Natural killer cell (primary cell): Measurements from ENCODE around the gene NTHL1. TPM values are rescaled to one million over a fixed set of nuclear protein-coding genes. Genes with fewer than 3 reads are reported as not detected.

Experiments
- ATAC-seq, 3 donors: fragments of 150-1000 bp in 2 of 3; fragments of 200-7000 bp in 1 of 3; cut with Tn5 transposase; 1 replicate in 1 of 3; 2 replicates in 2 of 3; pipeline ENCODE4 v1.10.0; 2021; ENCODE audit warnings: mild to moderate bottlenecking in 2 of 3, moderate library complexity in 2 of 3
- DNase-seq, 2 donors: peaks; one replicate each; pipeline versions ENCODE4 v3.0.0 to v3.0.0-alpha.2; 2013 to 2021; ENCODE audit warnings: mixed read lengths in 1 of 2
- H3K27ac ChIP-seq: one replicate; pipeline ENCODE4 v1.5.1; 2013; ENCODE audit warnings: mild to moderate bottlenecking, low read length
- H3K27me3 ChIP-seq: one replicate; pipeline ENCODE4 v1.6.1; 2013; ENCODE audit warnings: low read length; ENCODE audit not compliant: control insufficient read depth, insufficient read depth
- H3K36me3 ChIP-seq: one replicate; pipeline ENCODE4 v1.6.1; 2013; ENCODE audit warnings: low read length; ENCODE audit not compliant: control insufficient read depth, insufficient read depth
- H3K4me1 ChIP-seq: one replicate; pipeline ENCODE4 v1.6.1; 2013; ENCODE audit warnings: low read length; ENCODE audit not compliant: control insufficient read depth, insufficient read depth
- H3K4me3 ChIP-seq: one replicate; pipeline ENCODE4 v1.5.1; 2013; ENCODE audit warnings: low read length
- H3K9me3 ChIP-seq: one replicate; pipeline ENCODE4 v1.6.1; 2013; ENCODE audit warnings: low read length; ENCODE audit not compliant: control insufficient read depth, insufficient read depth
- H3K27ac Mint-ChIP-seq, 2 donors: one replicate each; pipeline ENCODE4 v1.8.0; 2022; ENCODE audit warnings: mild to moderate bottlenecking in 2 of 2, mixed read lengths in 2 of 2, moderate library complexity in 1 of 2
- H3K27me3 Mint-ChIP-seq, 2 donors: one replicate each; pipeline ENCODE4 v1.8.0; 2022; ENCODE audit warnings: low read depth in 2 of 2, mixed read lengths in 2 of 2
- H3K36me3 Mint-ChIP-seq: one replicate; pipeline ENCODE4 v1.8.0; 2022; ENCODE audit warnings: mixed read lengths
- H3K4me1 Mint-ChIP-seq, 2 donors: one replicate each; pipeline ENCODE4 v1.8.0; 2022; ENCODE audit warnings: mixed read lengths in 2 of 2
- H3K4me3 Mint-ChIP-seq: one replicate; pipeline ENCODE4 v1.8.0; 2022; ENCODE audit warnings: mild to moderate bottlenecking, moderate library complexity, mixed read lengths
- H3K9me3 Mint-ChIP-seq, 2 donors: one replicate each; pipeline ENCODE4 v1.8.0; 2022; ENCODE audit warnings: mixed read lengths in 2 of 2
- WGBS: methylation state at CpG from one replicate; pipeline ENCODE4 v1.1.7; 2013; ENCODE audit warnings: missing lambda C conversion rate; ENCODE audit not compliant: insufficient coverage; 5-methylcytosine and 5-hydroxymethylcytosine counted together
- intact Hi-C: fragments of 100-400 bp; cut with micrococcal nuclease; formaldehyde crosslinking; loops from one replicate; pipeline ENCODE4 v1.14.2; 2022
- total RNA-seq, 4 donors: library from RNA; stranded (reverse); fragments of 120-200 nt in 1 of 4; gene quantifications; one replicate each; pipeline versions ENCODE4 v1.2.3 to v1.2.4, GENCODE V29; 2013 to 2022
- TF ChIP-seq, protein P1 (sequence below): fragments of 200-600 bp; IDR thresholded peaks from one replicate; pipeline ENCODE4 v1.8.0; 2022; ENCODE audit warnings: antibody characterized with exemption

NTHL1 gene
- total RNA-seq, 3 donors from 2014 or later (not counting 1 experiment from before 2014, with no cell fraction given) = 8.7 to 12.9 (median 9.7) TPM

- Mint-ChIP-seq H3K9me3 (no peaks in the 10 kb centered on the region), H3K4me3 (peak overlapping the region; percentile 78), H3K36me3 (no peaks in the 10 kb centered on the region), H3K27me3 (peaks cover 0 to 4% of the 10 kb centered on the region in 2 donors), H3K4me1 (peaks cover 8 to 21% of the 10 kb centered on the region in 2 donors), H3K27ac (no peak overlapping the region)
- Histone ChIP-seq H3K9me3 (no peaks in the 10 kb centered on the region), H3K4me1 (peaks cover 31% of the 10 kb centered on the region), H3K27ac (no peak overlapping the region), H3K36me3 (no peaks in the 10 kb centered on the region), H3K4me3 (peak overlapping the region; percentile 24), H3K27me3 (peaks cover 7% of the 10 kb centered on the region)
- peak in 2 of 3 donors; percentile 17 to 21 for ATAC-seq
- TF ChIP-seq, protein P1, sequence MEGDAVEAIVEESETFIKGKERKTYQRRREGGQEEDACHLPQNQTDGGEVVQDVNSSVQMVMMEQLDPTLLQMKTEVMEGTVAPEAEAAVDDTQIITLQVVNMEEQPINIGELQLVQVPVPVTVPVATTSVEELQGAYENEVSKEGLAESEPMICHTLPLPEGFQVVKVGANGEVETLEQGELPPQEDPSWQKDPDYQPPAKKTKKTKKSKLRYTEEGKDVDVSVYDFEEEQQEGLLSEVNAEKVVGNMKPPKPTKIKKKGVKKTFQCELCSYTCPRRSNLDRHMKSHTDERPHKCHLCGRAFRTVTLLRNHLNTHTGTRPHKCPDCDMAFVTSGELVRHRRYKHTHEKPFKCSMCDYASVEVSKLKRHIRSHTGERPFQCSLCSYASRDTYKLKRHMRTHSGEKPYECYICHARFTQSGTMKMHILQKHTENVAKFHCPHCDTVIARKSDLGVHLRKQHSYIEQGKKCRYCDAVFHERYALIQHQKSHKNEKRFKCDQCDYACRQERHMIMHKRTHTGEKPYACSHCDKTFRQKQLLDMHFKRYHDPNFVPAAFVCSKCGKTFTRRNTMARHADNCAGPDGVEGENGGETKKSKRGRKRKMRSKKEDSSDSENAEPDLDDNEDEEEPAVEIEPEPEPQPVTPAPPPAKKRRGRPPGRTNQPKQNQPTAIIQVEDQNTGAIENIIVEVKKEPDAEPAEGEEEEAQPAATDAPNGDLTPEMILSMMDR = no peak
- intact Hi-C loops = loop anchor here (10.0 kb wide), 1 partner anchor 237 kb away; the partner anchor contains the start of gene RNPS1
- WGBS = 9% methylated on average over 76 of the region's 76 CpGs
- DNase-seq = peak in 1 of 2 donors; percentile 54
Measured at GRCh38 chr16:2027024-2028010, 20.3 kb downstream of the NTHL1 start.

- Histone ChIP-seq H3K9me3 (no peaks in the 10 kb centered on the region), H3K36me3 (no peaks in the 10 kb centered on the region), H3K27me3 (peaks cover 10% of the 10 kb centered on the region), H3K4me3 (peak within 1 kb of the TSS; percentile 24), H3K27ac (no peak within 1 kb of the TSS), H3K4me1 (peaks cover 31% of the 10 kb centered on the region)
- DNase-seq (peak in 1 of 2 donors; percentile 61), ATAC-seq (peak in 2 of 3 donors; percentile 22 to 28)
- Mint-ChIP-seq H3K4me3 (peak within 1 kb of the TSS; percentile 78), H3K4me1 (peaks cover 8 to 21% of the 10 kb centered on the region in 2 donors), H3K27me3 (peaks cover 0 to 9% of the 10 kb centered on the region in 2 donors), H3K27ac (peak within 1 kb of the TSS in 1 of 2 donors; percentile 51), H3K36me3 (no peaks in the 10 kb centered on the region), H3K9me3 (no peaks in the 10 kb centered on the region)
- 10% methylated on average over 59 of the region's 59 CpGs for WGBS
- intact Hi-C loops = loop anchor here (10.0 kb wide), 1 partner anchor 238 kb away; the partner anchor contains the start of gene RNPS1
- TF ChIP-seq, protein P1 = no peak
Measured at GRCh38 chr16:2026461-2027023, 21.1 kb downstream of the NTHL1 start, which contains the start of gene NHERF2. Gene NHERF2, plus strand, starts transcription at chr16:2026902. Its CDS starts 104 bp downstream, at chr16:2027006.

DNA sequence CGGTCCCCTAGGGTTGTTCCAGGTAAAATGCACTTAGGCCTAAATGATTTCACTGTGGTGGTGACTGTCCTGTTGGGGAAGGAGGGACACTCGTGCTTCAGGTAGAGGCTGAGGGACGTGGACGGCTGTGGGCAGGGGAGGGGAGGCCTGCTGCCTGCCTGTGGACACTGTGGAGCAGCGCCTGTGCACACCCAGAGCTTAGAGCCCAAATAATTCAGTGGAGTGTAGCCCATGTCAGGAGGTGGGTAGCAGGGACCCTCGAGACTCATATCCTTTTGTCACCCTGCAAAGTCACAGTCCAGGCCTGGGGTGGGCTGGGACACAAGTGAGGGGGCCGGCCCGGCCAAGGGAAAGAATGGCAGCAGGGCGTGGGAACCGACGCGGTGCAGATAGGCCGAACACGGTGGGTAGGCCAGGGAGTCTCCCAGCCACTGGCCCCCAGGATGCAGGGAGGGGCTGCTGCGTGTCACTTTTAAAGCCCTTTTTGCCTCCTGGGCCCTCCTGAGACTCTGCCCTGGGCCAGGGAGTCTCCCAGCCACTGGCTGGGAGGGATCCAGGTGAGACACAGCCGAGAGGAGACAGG lies 21.7 kb downstream of the NTHL1 start:
- H3K4me3 Mint-ChIP-seq = peak overlapping the region; percentile 66
- peaks cover 0 to 13% of the 10 kb centered on the region in 2 donors for H3K27me3 Mint-ChIP-seq
- intact Hi-C loops = loop anchor here (10.0 kb wide), 1 partner anchor 239 kb away; the partner anchor contains the start of gene RNPS1
- peaks cover 8 to 21% of the 10 kb centered on the region in 2 donors for H3K4me1 Mint-ChIP-seq
- 93% methylated on average over 16 of the region's 16 CpGs for WGBS
- Histone ChIP-seq H3K9me3 (no peaks in the 10 kb centered on the region), H3K4me1 (peaks cover 31% of the 10 kb centered on the region), H3K4me3 (no peak overlapping the region), H3K27ac (no peak overlapping the region), H3K36me3 (no peaks in the 10 kb centered on the region), H3K27me3 (peaks cover 11% of the 10 kb centered on the region)
- DNase-seq = no peak
- no peaks in the 10 kb centered on the region for H3K9me3 Mint-ChIP-seq
- no peaks in the 10 kb centered on the region for H3K36me3 Mint-ChIP-seq
- no peak for ATAC-seq
- H3K27ac Mint-ChIP-seq = peak overlapping the region in 1 of 2 donors; percentile 51
- TF ChIP-seq, protein P1 = no peak
